GM19193 (cell line): ENCODE data around the gene DTWD2.

Experiments used
- POLR2A ChIP-seq: IDR thresholded peaks from 4 replicates; pipeline ENCODE4 v1.6.1; 2011; ENCODE audit not compliant: insufficient read depth, insufficient read length; ENCODE audit errors: extremely low read depth

The DTWD2 gene

GRCh38 chr5:118906947-118907346 is 81.4 kb downstream of the DTWD2 start:
- no peak for TF ChIP-seq POLR2A

GRCh38 chr5:118905196-118905595 is 83.2 kb downstream of the DTWD2 start:
- no peak for TF ChIP-seq POLR2A

GRCh38 chr5:118902656-118903438 is 85.5 kb downstream of the DTWD2 start:
- no peak for TF ChIP-seq POLR2A

- TF ChIP-seq POLR2A, result no peak
Measured at GRCh38 chr5:118894709-118895108, 93.6 kb downstream of the DTWD2 start.

GRCh38 chr5:118891252-118891651 is 97.1 kb downstream of the DTWD2 start:
- no peak for TF ChIP-seq POLR2A

GRCh38 chr5:118889165-118889564 is 99.2 kb downstream of the DTWD2 start:
- TF ChIP-seq POLR2A, result no peak

- no peak for TF ChIP-seq POLR2A
Measured at GRCh38 chr5:118888556-118888955, 99.8 kb downstream of the DTWD2 start.

GRCh38 chr5:118883362-118883761 is 105.0 kb downstream of the DTWD2 start:
- TF ChIP-seq POLR2A, result no peak

- TF ChIP-seq POLR2A, result no peak
Measured at GRCh38 chr5:118882666-118883065, 105.7 kb downstream of the DTWD2 start.

- TF ChIP-seq POLR2A, result no peak
Measured at GRCh38 chr5:118875131-118875530, 113.2 kb downstream of the DTWD2 start.

- no peak for TF ChIP-seq POLR2A
Measured at GRCh38 chr5:118873417-118873816, 114.9 kb downstream of the DTWD2 start.

- TF ChIP-seq POLR2A, result no peak
Measured at GRCh38 chr5:118863345-118863744, 125.0 kb downstream of the DTWD2 start.

- TF ChIP-seq POLR2A, result no peak
Measured at GRCh38 chr5:118862596-118862995, 125.8 kb downstream of the DTWD2 start.

- TF ChIP-seq POLR2A, result no peak
Measured at GRCh38 chr5:118857700-118858099, 130.6 kb downstream of the DTWD2 start.

GRCh38 chr5:118854819-118855218 is 133.5 kb downstream of the DTWD2 start:
- TF ChIP-seq POLR2A, result no peak

GRCh38 chr5:118844351-118844750 is 144.0 kb downstream of the DTWD2 start:
- no peak for TF ChIP-seq POLR2A

- no peak for TF ChIP-seq POLR2A
Measured at GRCh38 chr5:118834710-118835109, 153.6 kb downstream of the DTWD2 start.

GRCh38 chr5:118832974-118833373 is 155.4 kb downstream of the DTWD2 start:
- no peak for TF ChIP-seq POLR2A

GRCh38 chr5:118825226-118825625 is 163.1 kb downstream of the DTWD2 start:
- no peak for TF ChIP-seq POLR2A
